NCI-H1092 (cell line): ENCODE results near the gene EN2.

Experiments
- DNase-seq: peaks from one replicate; lab custom pipeline; 2025; lab: John Stamatoyannopoulos, UW

The EN2 gene

GRCh38 chr7:155486783-155487508, 29.0 kb downstream of the EN2 start:
- DNase-seq, result no peak

DNA sequence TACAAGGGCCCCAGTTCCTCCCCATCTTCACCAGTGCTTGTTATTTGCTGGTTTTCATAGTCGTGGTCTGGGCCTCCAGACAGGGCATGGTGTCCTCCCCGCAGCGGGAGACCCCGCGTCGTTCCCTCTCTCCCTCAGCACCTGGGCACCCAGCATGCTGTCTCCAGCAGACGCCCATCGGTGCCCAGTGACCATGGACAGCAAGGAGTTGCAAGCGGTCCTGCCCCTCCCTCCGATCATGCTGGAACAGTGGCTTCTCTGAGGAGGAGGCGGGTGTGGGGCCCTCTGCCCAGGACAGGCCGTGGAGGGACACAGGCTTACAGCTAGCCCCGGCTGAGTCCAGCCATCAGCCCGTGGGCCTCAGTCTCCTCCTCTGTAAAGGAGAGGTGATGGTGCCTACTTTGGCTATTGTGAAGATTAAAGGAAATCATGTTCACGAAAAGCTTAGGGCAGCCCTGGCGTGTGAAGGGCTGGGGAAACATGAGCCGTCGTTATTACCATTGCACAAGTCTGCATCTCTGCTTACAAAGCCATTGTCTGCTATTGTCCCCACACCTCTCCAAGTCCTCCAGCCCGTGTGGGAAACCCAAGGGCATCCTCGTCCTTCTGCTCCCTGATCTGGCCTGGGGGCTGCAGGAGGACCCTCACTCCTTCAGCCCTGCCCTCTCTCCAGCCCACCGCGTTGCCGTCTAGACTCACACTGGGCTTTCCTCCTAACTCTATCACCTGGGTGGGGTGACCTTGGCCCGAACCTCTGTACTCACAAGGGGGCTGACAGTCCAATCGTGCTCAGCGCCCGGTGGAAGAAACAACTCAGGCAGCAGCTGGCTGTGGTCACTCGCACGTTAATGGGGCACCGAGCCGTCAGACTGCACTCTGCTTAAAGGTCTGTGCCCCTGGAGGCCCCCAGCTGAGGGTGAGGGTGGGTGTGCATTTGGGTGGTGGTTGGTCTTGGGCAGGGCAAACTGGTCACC, 29.9 kb downstream of the EN2 start:
- DNase-seq, result no peak

- DNase-seq, result no peak
Observed at GRCh38 chr7:155488483-155489127, 30.7 kb downstream of the EN2 start.

- no peak for DNase-seq
Observed at GRCh38 chr7:155489158-155489840, 31.4 kb downstream of the EN2 start.

- no peak for DNase-seq
Observed at GRCh38 chr7:155489862-155490696, 32.1 kb downstream of the EN2 start.

GRCh38 chr7:155490697-155491628, 33.0 kb downstream of the EN2 start:
- DNase-seq, result no peak

DNA sequence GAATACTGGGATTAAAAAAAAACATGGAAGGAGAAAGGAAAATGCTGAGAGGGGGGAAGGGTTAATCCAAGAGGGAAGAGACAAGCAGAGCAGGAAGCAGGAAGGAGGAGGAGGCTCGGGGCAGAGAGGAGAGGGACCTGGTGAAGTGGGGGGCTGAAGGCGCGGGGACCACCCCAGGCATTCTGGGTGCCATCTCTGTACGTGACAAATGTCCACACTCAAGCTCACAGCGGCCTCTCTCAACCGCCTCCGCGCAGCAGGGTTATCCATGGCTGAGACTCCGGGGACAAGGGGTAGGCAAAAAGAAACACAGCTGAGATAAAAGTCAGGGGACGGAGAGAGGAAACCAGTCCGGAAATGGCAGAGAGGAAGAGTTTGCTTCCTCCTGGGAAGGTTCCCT, 33.9 kb downstream of the EN2 start:
- no peak for DNase-seq

GRCh38 chr7:155493744-155494538, 36.0 kb downstream of the EN2 start:
- no peak for DNase-seq

- no peak for DNase-seq
Observed at GRCh38 chr7:155494551-155494950, 36.6 kb downstream of the EN2 start.

- no peak for DNase-seq
Observed at GRCh38 chr7:155495440-155496248, 37.7 kb downstream of the EN2 start.

- no peak for DNase-seq
Observed at GRCh38 chr7:155496267-155497005, 38.5 kb downstream of the EN2 start.

- DNase-seq, result no peak
Observed at GRCh38 chr7:155497149-155497901, 39.4 kb downstream of the EN2 start.

DNA sequence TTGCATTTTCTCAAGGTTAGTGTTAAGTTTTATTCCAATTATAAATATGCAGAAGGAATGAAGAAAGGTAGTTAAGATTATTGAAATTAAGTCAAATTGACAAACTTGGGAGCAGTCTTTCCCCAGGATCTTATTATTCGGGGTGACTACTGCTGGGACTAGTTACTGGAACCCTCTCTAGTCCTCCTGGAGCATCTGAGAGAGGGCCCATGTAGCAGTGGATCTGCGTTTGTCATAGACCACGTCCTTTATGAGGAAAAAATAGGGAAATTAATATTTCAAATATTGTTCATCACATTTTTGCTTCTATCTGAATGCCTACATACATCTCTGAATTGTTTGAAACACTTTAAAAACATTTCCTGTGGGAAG, 47.5 kb downstream of the EN2 start:
- DNase-seq, result no peak

GRCh38 chr7:155506854-155507337, 49.0 kb downstream of the EN2 start:
- DNase-seq, result no peak

DNA sequence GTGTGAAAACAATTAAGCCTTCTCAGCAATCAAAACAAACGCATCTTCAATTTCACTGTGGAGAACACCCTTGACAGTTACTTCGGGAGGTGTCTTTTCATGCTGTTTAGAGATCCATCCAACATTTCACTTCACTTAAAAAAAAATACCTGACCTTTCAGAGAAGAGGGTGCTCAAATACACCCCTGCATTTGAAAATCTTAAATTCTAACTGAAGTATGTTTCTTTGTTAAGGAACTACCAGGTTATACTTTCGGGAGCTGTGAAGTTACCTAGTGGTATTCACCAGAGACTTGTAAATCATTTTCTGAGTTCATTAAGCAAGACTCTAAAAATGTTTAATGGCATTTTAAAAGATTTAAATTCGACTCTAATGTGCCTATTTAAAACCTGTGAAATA, 49.6 kb downstream of the EN2 start:
- no peak for DNase-seq
